ENCODE results near the gene IL1A. TPM values are rescaled to one million over a fixed set of nuclear protein-coding genes. Genes with fewer than 3 reads are reported as not detected.

IL1A gene
- total and polyA plus RNA-seq, 2 donors (not counting 3 experiments of a cell fraction or from before 2014, with no cell fraction given): 0.29 to 1.4 TPM

DNA sequence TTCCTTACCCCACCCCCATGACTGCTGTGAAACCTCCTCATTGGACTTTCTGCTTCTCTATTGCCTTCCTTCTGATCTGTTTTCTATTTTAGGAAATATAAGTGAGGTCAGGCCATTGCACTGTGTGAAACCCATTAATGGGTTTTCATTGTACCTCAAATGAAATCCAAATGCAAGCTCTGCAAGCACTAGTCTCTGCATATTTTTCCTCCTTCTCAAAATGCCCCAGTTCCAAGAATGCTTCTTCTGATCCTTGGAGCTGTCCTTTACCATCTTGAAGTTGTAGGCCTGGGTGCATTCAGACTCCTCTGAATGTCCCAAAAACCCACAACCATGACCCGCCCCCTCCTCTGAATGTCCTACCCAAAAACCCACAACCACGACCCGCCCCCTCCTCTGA is 8.2 kb downstream of the IL1A start:
- no peak overlapping the region for H3K4me3 ChIP-seq (replicated peaks in 1 of 3; ENCODE audit: insufficient read depth in 1 of 3, low read depth in 1 of 3, low read length in 3 of 3)
- H3K9ac ChIP-seq (replicated peaks; ENCODE audit: extremely low read depth, insufficient read depth, low read length): no peak overlapping the region
- H2AFZ ChIP-seq (ENCODE audit: low read depth, low read length): no peak overlapping the region
- H3K9me3 ChIP-seq (replicated peaks; ENCODE audit: control insufficient read depth, insufficient read depth, low read length): no peaks in the 10 kb centered on the region
- FAIRE-seq: no peak
- no peaks in the 10 kb centered on the region for H3K79me2 ChIP-seq (ENCODE audit: control insufficient read depth, insufficient read depth, low read length)
- TF ChIP-seq FOS (IDR thresholded peaks at IDR 0.05; ENCODE audit: borderline replicate concordance, insufficient read depth, low read length) (no peak), JUN (IDR thresholded peaks at IDR 0.05; ENCODE audit: borderline replicate concordance, insufficient read depth, insufficient read length, low read depth) (no peak), GATA2 (IDR thresholded peaks at IDR 0.05; ENCODE audit: insufficient read depth, insufficient read length, low read depth, low read length) (no peak), EZH2 (IDR thresholded peaks at IDR 0.05; ENCODE audit: borderline replicate concordance, low read depth, low read length, severe bottlenecking) (no peak), POLR2A (IDR thresholded peaks at IDR 0.05; ENCODE audit: low read depth, low read length) (no peak), POLR2AphosphoS5 (IDR thresholded peaks at IDR 0.05; ENCODE audit: insufficient read depth, low read depth, low read length) (no peak), MYC (IDR thresholded peaks at IDR 0.05; ENCODE audit: low read depth, low read length) (no peak)
- TF ChIP-seq, protein P1, sequence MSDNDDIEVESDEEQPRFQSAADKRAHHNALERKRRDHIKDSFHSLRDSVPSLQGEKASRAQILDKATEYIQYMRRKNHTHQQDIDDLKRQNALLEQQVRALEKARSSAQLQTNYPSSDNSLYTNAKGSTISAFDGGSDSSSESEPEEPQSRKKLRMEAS (IDR thresholded peaks at IDR 0.05; ENCODE audit: insufficient read depth, insufficient read length): no peak
- TF ChIP-seq, protein P2, sequence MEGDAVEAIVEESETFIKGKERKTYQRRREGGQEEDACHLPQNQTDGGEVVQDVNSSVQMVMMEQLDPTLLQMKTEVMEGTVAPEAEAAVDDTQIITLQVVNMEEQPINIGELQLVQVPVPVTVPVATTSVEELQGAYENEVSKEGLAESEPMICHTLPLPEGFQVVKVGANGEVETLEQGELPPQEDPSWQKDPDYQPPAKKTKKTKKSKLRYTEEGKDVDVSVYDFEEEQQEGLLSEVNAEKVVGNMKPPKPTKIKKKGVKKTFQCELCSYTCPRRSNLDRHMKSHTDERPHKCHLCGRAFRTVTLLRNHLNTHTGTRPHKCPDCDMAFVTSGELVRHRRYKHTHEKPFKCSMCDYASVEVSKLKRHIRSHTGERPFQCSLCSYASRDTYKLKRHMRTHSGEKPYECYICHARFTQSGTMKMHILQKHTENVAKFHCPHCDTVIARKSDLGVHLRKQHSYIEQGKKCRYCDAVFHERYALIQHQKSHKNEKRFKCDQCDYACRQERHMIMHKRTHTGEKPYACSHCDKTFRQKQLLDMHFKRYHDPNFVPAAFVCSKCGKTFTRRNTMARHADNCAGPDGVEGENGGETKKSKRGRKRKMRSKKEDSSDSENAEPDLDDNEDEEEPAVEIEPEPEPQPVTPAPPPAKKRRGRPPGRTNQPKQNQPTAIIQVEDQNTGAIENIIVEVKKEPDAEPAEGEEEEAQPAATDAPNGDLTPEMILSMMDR (IDR thresholded peaks at IDR 0.05; ENCODE audit: extremely low read depth in 1 of 2, insufficient read depth in 1 of 2, low read depth in 1 of 2, low read length in 2 of 2): no peak
- no peak overlapping the region for H3K4me2 ChIP-seq (ENCODE audit: insufficient read depth, low read length)
- no TSS peak for BruUV-seq (replicated peaks)
- no peaks in the 10 kb centered on the region for H4K20me1 ChIP-seq (replicated peaks; ENCODE audit: control insufficient read depth, extremely low read depth, insufficient read depth, low read length)
- CTCF ChIA-PET: no interaction called here
- no peaks in the 10 kb centered on the region for H3K9me1 ChIP-seq (replicated peaks; ENCODE audit: control insufficient read depth, extremely low read depth, insufficient read depth, low read length)
- no peaks in the 10 kb centered on the region for H3K36me3 ChIP-seq (ENCODE audit: control insufficient read depth in 2 of 2, extremely low read depth in 1 of 2, insufficient read depth in 2 of 2, low read length in 2 of 2)
- H3K27me3 ChIP-seq (ENCODE audit: control insufficient read depth in 2 of 2, insufficient read depth in 2 of 2, low read length in 2 of 2): no peaks in the 10 kb centered on the region
- H3K4me1 ChIP-seq (ENCODE audit: control insufficient read depth, extremely low read depth, insufficient read depth, low read length): no peaks in the 10 kb centered on the region
- intact Hi-C loops (cut with micrococcal nuclease): no loop called here
- no peak for DNase-seq (ENCODE audit: low read depth, low spot score)
- POLR2A ChIA-PET: no interaction called here
- dilution Hi-C loops (cut with MboI; ENCODE audit: extremely low pct_ligation_motif_present, low sequenced_read_pairs): no loop called here
- H3K27ac ChIP-seq (ENCODE audit: insufficient read depth, low read depth, low read length): no peak overlapping the region

Data from endothelial cell of umbilical vein (primary cell).